Activated CD4-positive, alpha-beta memory T cell treated with anti-CD3 and anti-CD28 coated beads, Interleukin-2, amount 10 ng/mL, durations not matched to agents 7 days and 5 days (primary cell): ENCODE measurements around the gene LRP1. TPM values are rescaled to one million over a fixed set of nuclear protein-coding genes. Genes with fewer than 3 reads are reported as not detected.

Experiments
- CTCF ChIA-PET: fragments of 350-600 bp; sonication (Branson Sonifier 250); formaldehyde crosslinking; loops from one replicate; lab custom pipeline; 2021; ENCODE audit warnings: antibody characterized with exemption, inconsistent platforms; lab: Charles Lee
- POLR2A ChIA-PET: fragments of 350-600 bp; sonication (Branson Sonifier 250); formaldehyde crosslinking; loops from one replicate; lab custom pipeline; 2021; ENCODE audit warnings: antibody characterized with exemption; lab: Charles Lee
- DNase-seq: peaks from one replicate; pipeline ENCODE4 v3.0.0-alpha.2; 2020
- H3K27ac Mint-ChIP-seq: one replicate; pipeline ENCODE4 v1.8.0; 2021; ENCODE audit warnings: mild to moderate bottlenecking, mixed read lengths
- H3K27me3 Mint-ChIP-seq: one replicate; pipeline ENCODE4 v1.8.0; 2021; ENCODE audit warnings: mixed read lengths
- H3K36me3 Mint-ChIP-seq: one replicate; pipeline ENCODE4 v1.8.0; 2021; ENCODE audit warnings: low read depth, mixed read lengths
- H3K4me1 Mint-ChIP-seq: one replicate; pipeline ENCODE4 v1.8.0; 2021; ENCODE audit warnings: mixed read lengths
- H3K4me3 Mint-ChIP-seq: one replicate; pipeline ENCODE4 v1.8.0; 2021; ENCODE audit warnings: mild to moderate bottlenecking, mixed read lengths
- H3K9me3 Mint-ChIP-seq: one replicate; pipeline ENCODE4 v1.8.0; 2021; ENCODE audit warnings: mixed read lengths
- total RNA-seq, 2 experiments: library from RNA; stranded (reverse); gene quantifications; one replicate each; pipeline ENCODE4 v1.2.3, GENCODE V29; 2021

LRP1 gene
- total RNA-seq, 2 experiments from 2014 or later = 0.60 to 0.86 TPM

GRCh38 chr12:57224278-57224972, 96.1 kb downstream of the LRP1 start:
- H3K4me1 Mint-ChIP-seq = peaks cover 50% of the 10 kb centered on the region
- H3K4me3 Mint-ChIP-seq = no peak overlapping the region
- CTCF ChIA-PET = interaction anchor here (0.5 to 7.3 kb wide), 5 partner anchors 10 to 235 kb away, joined by 4 to 110 read pairs (median 5); a partner anchor contains a TSS
- POLR2A ChIA-PET = interaction anchor here (0.9 to 4.3 kb wide), 4 partner anchors 9 to 18 kb away, joined by 4 to 34 read pairs (median 4); no protein-coding TSS in a partner anchor
- no peak overlapping the region for H3K27ac Mint-ChIP-seq
- no peaks in the 10 kb centered on the region for H3K9me3 Mint-ChIP-seq
- peaks cover 3% of the 10 kb centered on the region for H3K36me3 Mint-ChIP-seq
- peaks cover 64% of the 10 kb centered on the region for H3K27me3 Mint-ChIP-seq
- DNase-seq = no peak

- ChIA-PET POLR2A (interaction anchor here (0.9 to 4.3 kb wide), 4 partner anchors 9 to 18 kb away, joined by 4 to 34 read pairs (median 4); no protein-coding TSS in a partner anchor), CTCF (interaction anchor here (0.5 to 7.3 kb wide), 7 partner anchors 11 to 234 kb away, joined by 4 to 110 read pairs (median 16); a partner anchor contains a TSS)
- peaks cover 59% of the 10 kb centered on the region for H3K27me3 Mint-ChIP-seq
- H3K27ac Mint-ChIP-seq = no peak overlapping the region
- H3K9me3 Mint-ChIP-seq = no peaks in the 10 kb centered on the region
- peaks cover 57% of the 10 kb centered on the region for H3K4me1 Mint-ChIP-seq
- DNase-seq = peak; percentile 74
- peak overlapping the region; percentile 53 for H3K4me3 Mint-ChIP-seq
- H3K36me3 Mint-ChIP-seq = peaks cover 9% of the 10 kb centered on the region
These were observed 96.8 kb downstream of the LRP1 start for GRCh38 chr12:57224973-57225679.

GRCh38 chr12:57225680-57226210, 97.5 kb downstream of the LRP1 start:
- ChIA-PET POLR2A (interaction anchor here (0.6 to 4.3 kb wide), 5 partner anchors 10 to 17 kb away, joined by 3 to 34 read pairs (median 5); no protein-coding TSS in a partner anchor), CTCF (interaction anchor here (1.1 to 7.3 kb wide), 5 partner anchors 12 to 233 kb away, joined by 3 to 110 read pairs (median 16); partner anchors contain the start of gene STAT6)
- no peak for DNase-seq
- Mint-ChIP-seq H3K27ac (no peak overlapping the region), H3K36me3 (peaks cover 15% of the 10 kb centered on the region), H3K4me1 (peaks cover 62% of the 10 kb centered on the region), H3K27me3 (peaks cover 56% of the 10 kb centered on the region), H3K9me3 (no peaks in the 10 kb centered on the region), H3K4me3 (peak overlapping the region; percentile 50)

GRCh38 chr12:57226588-57227314, 98.5 kb downstream of the LRP1 start:
- Mint-ChIP-seq H3K27ac (no peak overlapping the region), H3K36me3 (peaks cover 22% of the 10 kb centered on the region), H3K27me3 (peaks cover 46% of the 10 kb centered on the region), H3K9me3 (no peaks in the 10 kb centered on the region), H3K4me1 (peaks cover 66% of the 10 kb centered on the region), H3K4me3 (no peak overlapping the region)
- no peak for DNase-seq
- POLR2A ChIA-PET = interaction anchor here (1.7 to 4.3 kb wide), 3 partner anchors 9 to 16 kb away, joined by 6 to 34 read pairs (median 11); partner anchors contain the start of gene NXPH4
- CTCF ChIA-PET = interaction anchor here (0.5 to 7.3 kb wide), 6 partner anchors 13 to 115 kb away, joined by 3 to 110 read pairs (median 10); partner anchors contain the start of gene STAT6

GRCh38 chr12:57227315-57228115, 99.2 kb downstream of the LRP1 start:
- Mint-ChIP-seq H3K27ac (no peak overlapping the region), H3K36me3 (peaks cover 30% of the 10 kb centered on the region), H3K27me3 (peaks cover 39% of the 10 kb centered on the region), H3K4me1 (peaks cover 73% of the 10 kb centered on the region), H3K4me3 (no peak overlapping the region), H3K9me3 (no peaks in the 10 kb centered on the region)
- POLR2A ChIA-PET = interaction anchor here (1.7 to 4.3 kb wide), 3 partner anchors 10 to 15 kb away, joined by 6 to 34 read pairs (median 11); partner anchors contain the start of gene NXPH4
- CTCF ChIA-PET = interaction anchor here (0.5 to 7.3 kb wide), 6 partner anchors 10 to 103 kb away, joined by 3 to 110 read pairs (median 10); a partner anchor contains a TSS
- no peak for DNase-seq

GRCh38 chr12:57229046-57229633, 100.9 kb downstream of the LRP1 start:
- Mint-ChIP-seq H3K4me3 (peak overlapping the region; percentile 94), H3K36me3 (peaks cover 45% of the 10 kb centered on the region), H3K9me3 (no peaks in the 10 kb centered on the region), H3K27ac (peak overlapping the region; percentile 80), H3K27me3 (peaks cover 27% of the 10 kb centered on the region), H3K4me1 (peaks cover 72% of the 10 kb centered on the region)
- CTCF ChIA-PET = interaction anchor here (0.7 to 7.3 kb wide), 15 partner anchors 11 to 245 kb away, joined by 3 to 146 read pairs (median 4); partner anchors contain the start of gene GLI1
- POLR2A ChIA-PET = interaction anchor here (1.1 to 3.5 kb wide), 10 partner anchors 10 to 593 kb away, joined by 3 to 51 read pairs (median 8); partner anchors contain the start of genes CDK4, NEMP1 and STAT6
- peak; percentile 34 for DNase-seq

GRCh38 chr12:57229634-57230380, 101.5 kb downstream of the LRP1 start, which contains the start of gene SHMT2:
TSS of gene SHMT2 (plus strand) at chr12:57229711. CDS start at chr12:57229779, 68 bp downstream.
- H3K27me3 Mint-ChIP-seq = peaks cover 22% of the 10 kb centered on the region
- POLR2A ChIA-PET = interaction anchor here (1.1 to 3.5 kb wide), 11 partner anchors 10 to 594 kb away, joined by 3 to 51 read pairs (median 7); partner anchors contain the start of genes CDK4, GLI1, NEMP1 and STAT6
- no peaks in the 10 kb centered on the region for H3K9me3 Mint-ChIP-seq
- H3K4me3 Mint-ChIP-seq = peak within 1 kb of the TSS; percentile 94
- peaks cover 75% of the 10 kb centered on the region for H3K4me1 Mint-ChIP-seq
- peaks cover 51% of the 10 kb centered on the region for H3K36me3 Mint-ChIP-seq
- peak; percentile 93 for DNase-seq
- CTCF ChIA-PET = interaction anchor here (0.7 to 7.3 kb wide), 15 partner anchors 12 to 244 kb away, joined by 3 to 146 read pairs (median 4); partner anchors contain the start of gene GLI1
- peak within 1 kb of the TSS; percentile 80 for H3K27ac Mint-ChIP-seq

- DNase-seq = no peak
- H3K4me3 Mint-ChIP-seq = peak overlapping the region; percentile 94
- H3K4me1 Mint-ChIP-seq = peaks cover 72% of the 10 kb centered on the region
- peaks cover 56% of the 10 kb centered on the region for H3K36me3 Mint-ChIP-seq
- H3K27me3 Mint-ChIP-seq = peaks cover 17% of the 10 kb centered on the region
- POLR2A ChIA-PET = interaction anchor here (1.4 to 3.5 kb wide), 8 partner anchors 9 to 230 kb away, joined by 5 to 51 read pairs (median 9); partner anchors contain the start of genes GLI1, NEMP1 and STAT6
- H3K27ac Mint-ChIP-seq = peak overlapping the region; percentile 80
- no peaks in the 10 kb centered on the region for H3K9me3 Mint-ChIP-seq
- CTCF ChIA-PET = interaction anchor here (1.5 to 7.3 kb wide), 4 partner anchors 11 to 228 kb away, joined by 3 to 146 read pairs (median 62); partner anchors contain the start of gene GLI1
These were observed 102.3 kb downstream of the LRP1 start for GRCh38 chr12:57230381-57231155.

- no peak for DNase-seq
- H3K36me3 Mint-ChIP-seq = peaks cover 61% of the 10 kb centered on the region
- peaks cover 10% of the 10 kb centered on the region for H3K27me3 Mint-ChIP-seq
- ChIA-PET POLR2A (interaction anchor here (2.3 to 3.5 kb wide), 2 partner anchors 8 kb away, joined by 6 to 51 read pairs; no protein-coding TSS in a partner anchor), CTCF (interaction anchor here (2.7 to 7.3 kb wide), 2 partner anchors 10 to 17 kb away, joined by 110 to 146 read pairs; a partner anchor contains a TSS)
- peaks cover 71% of the 10 kb centered on the region for H3K4me1 Mint-ChIP-seq
- H3K9me3 Mint-ChIP-seq = no peaks in the 10 kb centered on the region
- no peak overlapping the region for H3K27ac Mint-ChIP-seq
- peak overlapping the region; percentile 94 for H3K4me3 Mint-ChIP-seq
These were observed 103.2 kb downstream of the LRP1 start for GRCh38 chr12:57231276-57232021.
